ENCODE measurements around the gene ANK2.

ANK2 gene

DNA sequence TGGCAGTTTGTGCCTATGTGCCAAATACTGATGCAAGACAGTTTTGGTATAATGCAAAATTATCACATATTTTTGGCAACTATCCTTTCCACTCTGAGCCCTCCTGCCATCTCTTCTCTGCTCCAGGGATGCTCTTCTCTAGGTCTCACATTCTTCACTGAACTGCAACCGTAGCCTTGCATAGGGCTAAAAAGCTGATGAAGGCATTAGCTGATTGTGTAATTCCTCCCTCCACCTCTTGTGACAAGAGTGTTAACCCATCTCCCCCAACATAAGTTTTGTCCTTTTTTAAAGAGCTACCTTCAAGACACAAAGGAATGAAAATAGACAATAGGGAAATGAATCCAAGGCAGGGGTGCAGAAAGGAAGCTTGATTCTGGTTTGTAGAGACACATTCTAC is 33.1 kb upstream of the ANK2 start:
- Mint-ChIP-seq H3K4me3 (no peak overlapping the region), H3K27ac (no peak overlapping the region), H3K27me3 (ENCODE audit: low read depth) (no peaks in the 10 kb centered on the region), H3K4me1 (peaks cover 18% of the 10 kb centered on the region), H3K36me3 (ENCODE audit: low read depth) (no peaks in the 10 kb centered on the region), H3K9me3 (no peaks in the 10 kb centered on the region)
- TF ChIP-seq CTCF (IDR thresholded peaks at IDR 0.05; ENCODE audit: unreplicated experiment in 3 of 3), result no peak

DNA sequence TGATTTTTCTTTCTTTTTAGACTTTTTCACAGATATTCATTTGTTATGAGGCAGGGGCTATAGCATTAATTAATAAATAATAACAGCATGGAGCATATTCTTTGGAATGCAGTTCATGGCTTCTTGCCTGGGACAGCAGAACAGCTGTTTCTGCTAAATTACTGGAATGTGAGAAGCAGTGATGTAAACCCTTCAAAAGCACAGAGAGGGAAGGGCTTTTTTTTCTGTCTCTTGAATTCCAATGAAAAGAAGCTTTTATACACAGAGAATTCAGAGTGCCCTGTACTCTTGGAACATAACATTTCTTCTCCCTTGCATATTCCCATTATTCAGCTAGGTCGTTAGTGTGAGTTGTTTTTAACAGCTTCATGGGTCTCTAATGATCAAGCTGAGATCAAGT is 28.5 kb upstream of the ANK2 start:
- H3K27me3 Mint-ChIP-seq (ENCODE audit: low read depth), result no peaks in the 10 kb centered on the region
- no peak for TF ChIP-seq CTCF (IDR thresholded peaks at IDR 0.05; ENCODE audit: unreplicated experiment in 3 of 3)
- no peaks in the 10 kb centered on the region for H3K9me3 Mint-ChIP-seq
- H3K36me3 Mint-ChIP-seq (ENCODE audit: low read depth), result no peaks in the 10 kb centered on the region
- no peak overlapping the region for H3K4me3 Mint-ChIP-seq
- peak overlapping the region; percentile 26 to 84 (median 76) for H3K27ac Mint-ChIP-seq
- H3K4me1 Mint-ChIP-seq, result peaks cover 13% of the 10 kb centered on the region

- no peaks in the 10 kb centered on the region for H3K27me3 Mint-ChIP-seq (ENCODE audit: low read depth)
- H3K36me3 Mint-ChIP-seq (ENCODE audit: low read depth), result no peaks in the 10 kb centered on the region
- no peak for TF ChIP-seq CTCF (IDR thresholded peaks at IDR 0.05; ENCODE audit: unreplicated experiment in 3 of 3)
- peaks cover 13% of the 10 kb centered on the region for H3K4me1 Mint-ChIP-seq
- H3K4me3 Mint-ChIP-seq, result no peak overlapping the region
- no peaks in the 10 kb centered on the region for H3K9me3 Mint-ChIP-seq
- H3K27ac Mint-ChIP-seq, result no peak overlapping the region
Measured at GRCh38 chr4:113024388-113024787, 25.1 kb upstream of the ANK2 start.

DNA sequence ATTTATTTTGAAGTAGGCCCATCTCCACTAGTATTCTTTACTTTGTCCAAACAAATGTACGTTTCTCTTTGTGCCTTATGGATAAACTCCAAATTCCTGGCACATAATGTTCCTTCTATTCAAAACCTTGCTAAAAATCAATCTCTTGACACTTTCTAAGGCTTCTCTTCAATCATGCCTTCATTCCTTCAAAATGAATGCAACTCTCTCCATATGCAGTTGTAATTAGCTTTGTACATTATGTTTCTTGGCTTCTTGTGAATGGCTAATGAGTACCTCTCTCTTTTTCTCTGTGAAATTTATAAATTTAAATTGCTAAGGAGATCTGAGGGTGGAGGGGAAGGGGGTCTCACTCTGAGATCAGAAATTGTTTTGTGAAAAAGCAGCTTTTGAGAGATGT is 24.0 kb upstream of the ANK2 start:
- Mint-ChIP-seq H3K4me1 (peaks cover 13% of the 10 kb centered on the region), H3K27ac (no peak overlapping the region), H3K27me3 (ENCODE audit: low read depth) (no peaks in the 10 kb centered on the region), H3K4me3 (no peak overlapping the region), H3K36me3 (ENCODE audit: low read depth) (no peaks in the 10 kb centered on the region), H3K9me3 (no peaks in the 10 kb centered on the region)
- TF ChIP-seq CTCF (IDR thresholded peaks at IDR 0.05; ENCODE audit: unreplicated experiment in 3 of 3), result no peak

- no peak for TF ChIP-seq CTCF (IDR thresholded peaks at IDR 0.05; ENCODE audit: unreplicated experiment in 3 of 3)
- no peaks in the 10 kb centered on the region for H3K27me3 Mint-ChIP-seq (ENCODE audit: low read depth)
Measured at GRCh38 chr4:113026556-113026955, 22.9 kb upstream of the ANK2 start.

DNA sequence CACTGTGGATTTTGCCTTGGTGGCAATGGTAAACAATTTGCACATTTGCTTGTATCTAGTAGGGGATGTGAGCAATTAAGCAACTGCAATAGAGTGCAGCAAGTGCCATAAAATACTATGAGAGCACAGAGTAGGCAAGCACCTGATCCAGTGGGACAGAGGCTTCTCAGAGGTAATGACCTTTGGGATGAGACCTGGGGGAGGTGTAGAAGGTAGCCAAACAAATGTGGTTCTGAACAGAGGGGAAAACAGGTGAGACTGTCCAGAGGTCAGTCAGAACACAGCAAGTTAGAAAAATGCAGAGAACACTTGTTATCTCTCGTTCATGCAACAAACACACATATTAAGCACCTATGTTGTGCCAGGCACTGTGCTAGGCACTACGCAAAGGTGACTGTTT is 21.4 kb upstream of the ANK2 start:
- Mint-ChIP-seq H3K4me3 (no peak overlapping the region), H3K27me3 (ENCODE audit: low read depth) (no peaks in the 10 kb centered on the region), H3K36me3 (ENCODE audit: low read depth) (no peaks in the 10 kb centered on the region), H3K9me3 (no peaks in the 10 kb centered on the region), H3K4me1 (no peaks in the 10 kb centered on the region), H3K27ac (no peak overlapping the region)
- TF ChIP-seq CTCF (IDR thresholded peaks at IDR 0.05; ENCODE audit: unreplicated experiment in 3 of 3), result no peak

More at GRCh38 chr4:113026556-113026955, 22.9 kb upstream of the ANK2 start:
- Mint-ChIP-seq H3K4me3 (no peak overlapping the region), H3K9me3 (no peaks in the 10 kb centered on the region), H3K27ac (no peak overlapping the region), H3K36me3 (ENCODE audit: low read depth) (no peaks in the 10 kb centered on the region), H3K4me1 (peaks cover 3% of the 10 kb centered on the region)
